Measurements from ENCODE around the gene SNX5. TPM values are rescaled to one million over a fixed set of nuclear protein-coding genes. Genes with fewer than 3 reads are reported as not detected.

SNX5 gene
- total and polyA plus RNA-seq, 2 of the 8 experiments (the other 6 are each of a cell fraction or from before 2014, with no cell fraction given) = 155 to 194 TPM

DNA sequence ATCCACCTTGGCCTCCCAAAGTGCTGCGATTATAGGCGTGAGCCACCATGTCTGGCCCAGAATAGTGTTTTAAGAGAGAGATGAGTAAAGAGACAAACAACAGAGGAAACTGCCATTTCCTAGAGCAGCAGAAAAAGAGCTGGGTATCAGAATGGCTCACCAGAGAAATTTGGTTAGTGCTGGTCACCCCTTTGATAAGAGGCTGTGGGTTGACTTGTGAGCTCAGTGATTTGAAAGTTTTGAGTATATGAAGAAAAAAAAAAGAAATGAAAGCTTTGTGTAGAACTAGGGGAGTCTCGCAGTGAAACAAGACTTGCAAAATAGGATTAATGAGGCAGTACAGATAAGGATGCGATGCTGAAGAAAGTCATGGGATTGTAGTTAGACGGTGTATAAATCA is 29.9 kb upstream of the SNX5 start:
- Histone ChIP-seq H4K91ac (replicated peaks; ENCODE audit: insufficient read length, low read length) (no peak overlapping the region), H3K27ac (ENCODE audit: low read depth, low read length) (no peak overlapping the region), H3K4me3 (ENCODE audit: extremely low read depth in 1 of 4, insufficient read depth in 2 of 4, low read depth in 3 of 4, low read length in 4 of 4) (no peak overlapping the region), H3K79me2 (ENCODE audit: control insufficient read depth in 1 of 2, insufficient read depth in 2 of 2, low read length in 2 of 2) (no peaks in the 10 kb centered on the region), H3K36me3 (ENCODE audit: control insufficient read depth in 2 of 4, insufficient read depth in 4 of 4, low read length in 3 of 4) (no peaks in the 10 kb centered on the region), H2BK5ac (ENCODE audit: low read depth, low read length) (no peak overlapping the region), H2AK5ac (ENCODE audit: low read depth, low read length) (no peak overlapping the region), H3K9ac (replicated peaks in 1 of 4; ENCODE audit: extremely low read depth in 1 of 4, low read depth in 3 of 4, low read length in 3 of 4) (no peak overlapping the region), H2BK12ac (ENCODE audit: low read depth, low read length) (no peak overlapping the region), H3K9me3 (ENCODE audit: insufficient read depth in 2 of 2, low read depth in 1 of 2, low read length in 1 of 2) (no peaks in the 10 kb centered on the region), H3K23ac (ENCODE audit: insufficient read length) (no peak overlapping the region), H2AFZ (ENCODE audit: low read length) (no peak overlapping the region), H3K79me1 (ENCODE audit: low read depth, low read length) (no peaks in the 10 kb centered on the region), H3K27me3 (replicated peaks in 1 of 4; ENCODE audit: control insufficient read depth in 3 of 4, extremely low read depth in 1 of 4, insufficient read depth in 3 of 4, low read length in 3 of 4) (no peaks in the 10 kb centered on the region), H3K56ac (replicated peaks; ENCODE audit: insufficient read length, low read depth, low read length) (no peak overlapping the region), H4K20me1 (replicated peaks in 1 of 2; ENCODE audit: control insufficient read depth in 1 of 2, insufficient read depth in 2 of 2, low read length in 2 of 2) (no peaks in the 10 kb centered on the region), H3K4me1 (replicated peaks in 1 of 4; ENCODE audit: control insufficient read depth in 3 of 4, insufficient read depth in 4 of 4, low read length in 3 of 4) (no peaks in the 10 kb centered on the region), H3K18ac (ENCODE audit: extremely low read depth, low read length) (no peak overlapping the region), H3K4ac (replicated peaks; ENCODE audit: insufficient read length, low read depth, low read length) (no peak overlapping the region), H2BK120ac (replicated peaks; ENCODE audit: low read depth, low read length) (no peak overlapping the region), H3K4me2 (ENCODE audit: insufficient read depth in 1 of 2, low read depth in 2 of 2, low read length in 2 of 2) (no peak overlapping the region), H3K14ac (ENCODE audit: insufficient read length) (no peak overlapping the region), H4K8ac (ENCODE audit: extremely low read depth, insufficient read depth, low read length) (no peak overlapping the region), H4K5ac (ENCODE audit: insufficient read length, low read depth, low read length) (no peak overlapping the region), H3K23me2 (ENCODE audit: low read depth, low read length) (no peaks in the 10 kb centered on the region; the same call in 1 of the 2 replicates), H2BK20ac (ENCODE audit: low read length) (no peak overlapping the region), H2BK15ac (ENCODE audit: low read length) (no peak overlapping the region)
- TF ChIP-seq GTF2F1 (IDR thresholded peaks at IDR 0.05; ENCODE audit: borderline replicate concordance, low read depth, low read length) (no peak), EZH2 (IDR thresholded peaks at IDR 0.05; ENCODE audit: low read depth, low read length, severe bottlenecking) (no peak), TEAD4 (IDR thresholded peaks at IDR 0.05; ENCODE audit: low read depth, low read length) (no peak), PHF8 (conservative IDR thresholded peaks at IDR 0.05; ENCODE audit: low read depth, low read length) (no peak), EP300 (IDR thresholded peaks at IDR 0.05; ENCODE audit: borderline replicate concordance in 1 of 2, low read depth in 2 of 2, low read length in 2 of 2) (no peak), POLR2AphosphoS5 (IDR thresholded peaks at IDR 0.05; ENCODE audit: low read depth, low read length) (no peak), TAF7 (optimal IDR thresholded peaks at IDR 0.05; ENCODE audit: borderline replicate concordance, low read depth, low read length) (no peak), RXRA (IDR thresholded peaks at IDR 0.05; ENCODE audit: insufficient read depth, low read depth, low read length) (no peak)
- CTCF ChIA-PET (ENCODE audit: partially characterized antibody) = interaction anchor here (0.6 to 1.5 kb wide), 6 partner anchors 9 to 343 kb away, joined by 3 read pairs; no protein-coding TSS in a partner anchor
- POLR2A ChIA-PET (ENCODE audit: partially characterized antibody) = interaction anchor here (1.2 to 31.5 kb wide), 3 partner anchors 10 to 58 kb away, joined by 4 to 424 read pairs (median 4); partner anchors contain the start of genes MGME1 and SNX5
- FAIRE-seq (no peak), DNase-seq (ENCODE audit: low read depth in 1 of 2, low spot score in 2 of 2) (no peak)
- WGBS, 2 experiments (ENCODE audit: extremely low coverage in 1 of 2, insufficient coverage in 1 of 2, insufficient read length in 1 of 2, insufficient replicate concordance in 2 of 2, low coverage in 1 of 2, low lambda C conversion rate in 2 of 2, missing lambda C conversion rate in 1 of 2) = 90% methylated on average over 5 of the region's 5 CpGs; no CpG with 5 or more reads in 1 of the 2 experiments
